HepG2 (cell line): ENCODE data around the gene SLC22A31. TPM values are rescaled to one million over a fixed set of nuclear protein-coding genes. Genes with fewer than 3 reads are reported as not detected.

Source experiments
- ATAC-seq: fragments of 200-7000 bp; cut with Tn5 transposase; 3 replicates; pipeline ENCODE4 v1.9.1; 2020; ENCODE audit warnings: mild to moderate bottlenecking, moderate library complexity
- BruUV-seq: library from RNA; stranded (reverse); fragments of 400-500 nt; replicated peaks from 2 replicates; lab custom pipeline; 2021; lab: Mats Ljungman, UMichigan
- CTCF ChIA-PET: fragments of 300-600 bp; formaldehyde crosslinking; extraction: SDS; loops from one replicate; lab custom pipeline; 2021; ENCODE audit warnings: low total read pairs, inconsistent platforms, low intra/inter-chr PET ratio; lab: Yijun Ruan, JAX
- POLR2A ChIA-PET: fragments of 350-600 bp; sonication (Branson Sonifier 250); formaldehyde crosslinking; loops from one replicate; lab custom pipeline; 2020; ENCODE audit warnings: antibody characterized with exemption, inconsistent platforms; lab: Yijun Ruan, JAX
- DNase-seq: peaks from one replicate; pipeline ENCODE4 v3.0.0-alpha.2; 2015; ENCODE audit warnings: low spot score
- FAIRE-seq: peaks from 3 replicates; lab custom pipeline; 2011; peaks lifted over from hg19 to GRCh38; lab: Jason Lieb, UNC
- H2AFZ ChIP-seq: one replicate; pipeline ENCODE4 v1.6.1; 2011; ENCODE audit warnings: low read length, inconsistent platforms
- H3K27ac ChIP-seq: fragments of 300-600 bp; 3 replicates; pipeline ENCODE4 v1.8.0; 2011; ENCODE audit warnings: mixed run types, mild to moderate bottlenecking, mixed read lengths, low read length, inconsistent platforms; ENCODE audit not compliant: insufficient read depth; ENCODE audit errors: extremely low read length
- H3K27me3 ChIP-seq, 2 experiments: fragments of 200-600 bp in 1 of 2; 2 replicates in 1 of 2; 3 replicates in 1 of 2; pipeline versions ENCODE4 v1.6.0 to v1.8.0; 2011; ENCODE audit warnings: low read length in 2 of 2, mild to moderate bottlenecking in 2 of 2, moderate library complexity in 2 of 2, inconsistent platforms in 1 of 2; ENCODE audit not compliant: insufficient read depth in 2 of 2, control insufficient read depth in 1 of 2
- H3K36me3 ChIP-seq, 2 experiments: fragments of 200-600 bp in 1 of 2; replicated peaks in 1 of 2; 2 replicates in 1 of 2; 3 replicates in 1 of 2; pipeline versions ENCODE4 v1.5.1 to v1.8.0; 2011; ENCODE audit warnings: low read length in 2 of 2, inconsistent platforms in 1 of 2; ENCODE audit not compliant: insufficient read depth in 2 of 2, control insufficient read depth in 1 of 2
- H3K4me1 ChIP-seq: 2 replicates; pipeline ENCODE4 v1.5.1; 2012; ENCODE audit warnings: low read length, inconsistent platforms; ENCODE audit not compliant: insufficient read depth
- H3K4me2 ChIP-seq: 2 replicates; pipeline ENCODE4 v1.6.0; 2011; ENCODE audit warnings: low read depth, low read length, inconsistent platforms
- H3K4me3 ChIP-seq, 3 experiments: fragments of 200-600 bp in 1 of 3; sonication (generic), shearing (Covaris generic) in 1 of 3; replicated peaks in 1 of 3; 2 replicates each; pipeline ENCODE4 v1.5.1; 2011 to 2016; ENCODE audit warnings: low read length in 3 of 3, inconsistent platforms in 2 of 3, low read depth in 2 of 3, mild to moderate bottlenecking in 2 of 3, control low read depth in 1 of 3, mixed read lengths in 1 of 3; ENCODE audit not compliant: insufficient read depth in 1 of 3
- H3K79me2 ChIP-seq: one replicate; pipeline ENCODE4 v1.6.1; 2011; ENCODE audit warnings: low read length, inconsistent platforms; ENCODE audit not compliant: insufficient read depth
- H3K9ac ChIP-seq: 2 replicates; pipeline ENCODE4 v1.6.0; 2011; ENCODE audit warnings: mild to moderate bottlenecking, low read depth, low read length, inconsistent platforms; ENCODE audit not compliant: insufficient read depth
- H3K9me3 ChIP-seq: 2 replicates; pipeline ENCODE4 v1.5.1; 2012; ENCODE audit warnings: mild to moderate bottlenecking, low read length
- H4K20me1 ChIP-seq: 2 replicates; pipeline ENCODE4 v1.6.0; 2011; ENCODE audit warnings: inconsistent platforms, mild to moderate bottlenecking, low read length, moderate library complexity; ENCODE audit not compliant: insufficient read depth
- HNF4G ChIP-seq, 2 experiments: sonication (generic) in 1 of 2; formaldehyde crosslinking in 1 of 2; IDR thresholded peaks; 2 replicates each; pipeline versions ENCODE4 v1.4.0 to v1.6.1; 2011 to 2020; ENCODE audit warnings: borderline replicate concordance in 2 of 2, low read depth in 2 of 2, mild to moderate bottlenecking in 2 of 2, low read length in 1 of 2, missing genetic modification reagents in 1 of 2, moderate library complexity in 1 of 2
- HNRNPH1 ChIP-seq: fragments of 200-400 bp; formaldehyde crosslinking; optimal IDR thresholded peaks from 2 replicates; pipeline ENCODE3; 2017; ENCODE audit warnings: mild to moderate bottlenecking, low read depth, low read length
- PBX3 ChIP-seq: sonication (generic); formaldehyde crosslinking; IDR thresholded peaks from 2 replicates; pipeline ENCODE4 v1.8.1; 2023; ENCODE audit warnings: missing genetic modification reagents, inconsistent platforms, borderline replicate concordance
- SCMH1 ChIP-seq: sonication (generic); formaldehyde crosslinking; IDR thresholded peaks from 2 replicates; pipeline ENCODE4 v1.9.0; 2021; ENCODE audit warnings: missing genetic modification reagents, mild to moderate bottlenecking, borderline replicate concordance
- SUZ12 ChIP-seq: fragments of 150-350 bp; IDR thresholded peaks from 2 replicates; pipeline ENCODE4 v1.6.1; 2014; ENCODE audit warnings: low read depth, low read length
- ZBTB1 ChIP-seq: sonication (generic); formaldehyde crosslinking; IDR thresholded peaks from 2 replicates; pipeline ENCODE4 v1.4.0; 2020; ENCODE audit warnings: missing genetic modification reagents, borderline replicate concordance
- ZNF318 ChIP-seq: sonication (generic); formaldehyde crosslinking; IDR thresholded peaks from 2 replicates; pipeline ENCODE4 v1.4.0; 2020; ENCODE audit warnings: mild to moderate bottlenecking, missing genetic modification reagents
- WGBS: methylation state at CpG from one replicate; pipeline ENCODE4 v1.1.6; 2017; ENCODE audit warnings: low lambda C conversion rate; 5-methylcytosine and 5-hydroxymethylcytosine counted together
- in situ Hi-C: cut with HindIII; loops from 2 replicates; pipeline ENCODE4 v1.10.0; 2017; ENCODE audit warnings: low pct_unique_long_range_greater_than_20kb; ENCODE audit not compliant: extremely low pct_ligation_motif_present
- intact Hi-C: fragments of 100-400 bp; cut with micrococcal nuclease; formaldehyde crosslinking; loops from one replicate; pipeline ENCODE4 v1.10.0; 2022; ENCODE audit not compliant: unreplicated experiment
- polyA plus RNA-seq, 8 experiments: library from polyadenylated mRNA; depleted of rRNA in 3 of 8; stranded (reverse) in 7 of 8; unstranded in 1 of 8; fragments of >200 nt; fragmentation: Illumina TruSeq in 4 of 8; extraction: Trizol in 4 of 8; gene quantifications; 2 replicates each; pipeline versions ENCODE4 v1.2.1 to v1.2.3, GENCODE V29; 2011 to 2016; ENCODE audit warnings: low read depth in 4 of 8, missing spikeins in 1 of 8, mixed read lengths in 1 of 8; ENCODE audit not compliant: insufficient read depth in 1 of 8
- total RNA-seq, 5 experiments: library from RNA; depleted of rRNA; stranded (reverse); fragments of >200 nt; fragmentation: Illumina TruSeq; extraction: Trizol; gene quantifications; 2 replicates each; pipeline ENCODE4 v1.2.3, GENCODE V29; 2016; ENCODE audit warnings: low read depth in 1 of 5

The SLC22A31 gene
- total and polyA plus RNA-seq, 2 of the 13 experiments (the other 11 are each of a cell fraction or from before 2014, with no cell fraction given) = 67.3 to 83.3 TPM

GRCh38 chr16:89176717-89177116 lies 23.6 kb downstream of the SLC22A31 start:
- ATAC-seq = no peak
- BruUV-seq = no TSS peak
- no peaks in the 10 kb centered on the region for H3K79me2 ChIP-seq

More at GRCh38 chr16:89176717-89177116, 23.6 kb downstream of the SLC22A31 start:
- TF ChIP-seq HNF4G (IDR thresholded peaks at IDR 0.05; ENCODE audit: borderline replicate concordance, low read depth, low read length) (no peak), HNF4G (CRISPR knock-in tag; IDR thresholded peaks at IDR 0.05; ENCODE audit: borderline replicate concordance, low read depth) (no peak), ZBTB1 (no peak), SCMH1 (CRISPR knock-in tag) (no peak), ZNF318 (no peak), SUZ12 (no peak), HNRNPH1 (no peak), PBX3 (CRISPR knock-in tag) (no peak)
- Histone ChIP-seq H2AFZ (no peak overlapping the region), H4K20me1 (peaks cover 7% of the 10 kb centered on the region), H3K36me3 (no peaks in the 10 kb centered on the region), H3K4me1 (peaks cover 45% of the 10 kb centered on the region), H3K9ac (no peak overlapping the region), H3K4me3 (no peak overlapping the region), H3K27me3 (peaks cover 74 to 92% of the 10 kb centered on the region in 2 experiments), H3K4me2 (no peak overlapping the region), H3K9me3 (no peaks in the 10 kb centered on the region), H3K27ac (no peak overlapping the region)
- FAIRE-seq = no peak
- POLR2A ChIA-PET = no interaction called here
- DNase-seq = no peak
- WGBS = 32% methylated on average over 5 of the region's 9 CpGs
- intact Hi-C loops = no loop called here
- CTCF ChIA-PET = no interaction called here
- in situ Hi-C loops = no loop called here
